AG04449 (cell line): ENCODE results near the gene XPO6.

Experiments used
- CTCF ChIA-PET: fragments of 350-600 bp; formaldehyde crosslinking; extraction: SDS; loops from one replicate; lab custom pipeline; 2021; ENCODE audit warnings: antibody characterized with exemption; lab: Yijun Ruan, JAX
- POLR2A ChIA-PET: fragments of 400-600, 350-600 bp; formaldehyde crosslinking; extraction: SDS; loops from one replicate; lab custom pipeline; 2020; ENCODE audit warnings: antibody characterized with exemption, inconsistent platforms; lab: Yijun Ruan, JAX
- DNase-seq: peaks from one replicate; pipeline ENCODE4 v3.0.0-alpha.2; 2010; ENCODE audit warnings: low read depth, low spot score
- H3K4me3 ChIP-seq: 2 replicates; pipeline ENCODE4 v1.5.1; 2011; ENCODE audit warnings: low read depth, mild to moderate bottlenecking, control low read depth, low read length
- TF ChIP-seq, protein P1 (sequence below): IDR thresholded peaks from one replicate; pipeline ENCODE4 v1.5.1; 2011; ENCODE audit warnings: mild to moderate bottlenecking, moderate library complexity, low read length, control low read depth, inconsistent platforms; ENCODE audit not compliant: insufficient read depth; ENCODE audit errors: missing control alignments

Gene XPO6

DNA sequence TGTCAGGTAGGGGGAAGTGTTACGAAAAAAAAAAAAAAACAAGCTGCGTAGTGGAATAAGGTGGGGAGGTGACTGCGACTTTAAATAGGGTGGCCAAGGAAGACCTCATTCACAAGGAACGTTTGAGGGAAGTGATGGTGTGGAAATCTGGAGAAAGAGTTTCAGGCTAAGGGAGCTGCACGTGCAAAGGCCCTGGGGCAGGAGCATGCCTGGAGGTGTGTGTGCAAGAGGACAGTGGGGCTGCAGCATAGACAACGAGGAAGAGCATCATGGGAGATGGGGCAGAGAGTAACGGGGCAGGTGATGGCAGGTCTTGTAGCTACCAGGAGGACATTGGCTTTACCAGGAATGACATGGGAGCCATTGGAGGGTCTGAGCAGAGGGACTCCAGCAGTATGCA, 160.3 kb downstream of the XPO6 start:
- CTCF ChIA-PET, result no interaction called here
- TF ChIP-seq, protein P1, sequence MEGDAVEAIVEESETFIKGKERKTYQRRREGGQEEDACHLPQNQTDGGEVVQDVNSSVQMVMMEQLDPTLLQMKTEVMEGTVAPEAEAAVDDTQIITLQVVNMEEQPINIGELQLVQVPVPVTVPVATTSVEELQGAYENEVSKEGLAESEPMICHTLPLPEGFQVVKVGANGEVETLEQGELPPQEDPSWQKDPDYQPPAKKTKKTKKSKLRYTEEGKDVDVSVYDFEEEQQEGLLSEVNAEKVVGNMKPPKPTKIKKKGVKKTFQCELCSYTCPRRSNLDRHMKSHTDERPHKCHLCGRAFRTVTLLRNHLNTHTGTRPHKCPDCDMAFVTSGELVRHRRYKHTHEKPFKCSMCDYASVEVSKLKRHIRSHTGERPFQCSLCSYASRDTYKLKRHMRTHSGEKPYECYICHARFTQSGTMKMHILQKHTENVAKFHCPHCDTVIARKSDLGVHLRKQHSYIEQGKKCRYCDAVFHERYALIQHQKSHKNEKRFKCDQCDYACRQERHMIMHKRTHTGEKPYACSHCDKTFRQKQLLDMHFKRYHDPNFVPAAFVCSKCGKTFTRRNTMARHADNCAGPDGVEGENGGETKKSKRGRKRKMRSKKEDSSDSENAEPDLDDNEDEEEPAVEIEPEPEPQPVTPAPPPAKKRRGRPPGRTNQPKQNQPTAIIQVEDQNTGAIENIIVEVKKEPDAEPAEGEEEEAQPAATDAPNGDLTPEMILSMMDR, result no peak
- POLR2A ChIA-PET, result no interaction called here
- no peak for DNase-seq
- no peak overlapping the region for H3K4me3 ChIP-seq
